K562 (cell line): Measurements from ENCODE around the gene ANTKMT. TPM values are rescaled to one million over a fixed set of nuclear protein-coding genes. Genes with fewer than 3 reads are reported as not detected.

Experiments used
- CHD4 ChIP-seq: fragments of 200-600 bp; sonication (generic); IDR thresholded peaks from 3 replicates; pipeline ENCODE4 v1.6.1; 2012; ENCODE audit warnings: low read depth, mild to moderate bottlenecking, mixed read lengths, low read length, inconsistent platforms; ENCODE audit not compliant: insufficient read depth, insufficient replicate concordance, poor library complexity, severe bottlenecking
- HDAC8 ChIP-seq: fragments of 450-650 bp; IDR thresholded peaks from 2 replicates; pipeline ENCODE4 v1.6.1; 2016; ENCODE audit warnings: mild to moderate bottlenecking, missing genetic modification characterization, moderate library complexity, missing compliant biosample characterization
- polyA plus RNA-seq, 8 experiments: library from polyadenylated mRNA; depleted of rRNA in 4 of 8; stranded (reverse) in 5 of 8; unstranded in 3 of 8; fragments of >200 nt; fragmentation: Nextera tagmentation in 2 of 8; fragmentation: Illumina TruSeq in 1 of 8; extraction: Ambion mirVana in 2 of 8; extraction: Trizol in 1 of 8; gene quantifications; 2 replicates each; pipeline versions ENCODE4 v1.2.1 to v1.2.3, GENCODE V29; 2011 to 2014; ENCODE audit warnings: inconsistent platforms in 1 of 8, missing spikeins in 1 of 8
- total RNA-seq, 7 experiments: library from RNA; depleted of rRNA in 6 of 7; stranded (reverse); fragments of >200 nt in 6 of 7; fragmentation: Illumina TruSeq in 2 of 7; extraction: Trizol in 2 of 7; gene quantifications; 2 replicates each; pipeline versions ENCODE4 v1.2.1 to v1.2.3, GENCODE V29; 2011 to 2021; ENCODE audit warnings: low replicate concordance in 1 of 7
- TF ChIP-seq, protein P1 (sequence below): sonication (generic); formaldehyde crosslinking; IDR thresholded peaks from 2 replicates; pipeline ENCODE4 v1.8.0; 2022; ENCODE audit warnings: mild to moderate bottlenecking, missing genetic modification reagents
- TF ChIP-seq, protein P2 (sequence below): sonication (generic); formaldehyde crosslinking; IDR thresholded peaks from 2 replicates; pipeline ENCODE4 v1.8.0; 2022; ENCODE audit warnings: mild to moderate bottlenecking, missing genetic modification reagents

The ANTKMT gene
- total and polyA plus RNA-seq, 9 of the 15 experiments (the other 6 are each of a cell fraction or from before 2014, with no cell fraction given): 0.58 to 217 (median 19.1) TPM

DNA sequence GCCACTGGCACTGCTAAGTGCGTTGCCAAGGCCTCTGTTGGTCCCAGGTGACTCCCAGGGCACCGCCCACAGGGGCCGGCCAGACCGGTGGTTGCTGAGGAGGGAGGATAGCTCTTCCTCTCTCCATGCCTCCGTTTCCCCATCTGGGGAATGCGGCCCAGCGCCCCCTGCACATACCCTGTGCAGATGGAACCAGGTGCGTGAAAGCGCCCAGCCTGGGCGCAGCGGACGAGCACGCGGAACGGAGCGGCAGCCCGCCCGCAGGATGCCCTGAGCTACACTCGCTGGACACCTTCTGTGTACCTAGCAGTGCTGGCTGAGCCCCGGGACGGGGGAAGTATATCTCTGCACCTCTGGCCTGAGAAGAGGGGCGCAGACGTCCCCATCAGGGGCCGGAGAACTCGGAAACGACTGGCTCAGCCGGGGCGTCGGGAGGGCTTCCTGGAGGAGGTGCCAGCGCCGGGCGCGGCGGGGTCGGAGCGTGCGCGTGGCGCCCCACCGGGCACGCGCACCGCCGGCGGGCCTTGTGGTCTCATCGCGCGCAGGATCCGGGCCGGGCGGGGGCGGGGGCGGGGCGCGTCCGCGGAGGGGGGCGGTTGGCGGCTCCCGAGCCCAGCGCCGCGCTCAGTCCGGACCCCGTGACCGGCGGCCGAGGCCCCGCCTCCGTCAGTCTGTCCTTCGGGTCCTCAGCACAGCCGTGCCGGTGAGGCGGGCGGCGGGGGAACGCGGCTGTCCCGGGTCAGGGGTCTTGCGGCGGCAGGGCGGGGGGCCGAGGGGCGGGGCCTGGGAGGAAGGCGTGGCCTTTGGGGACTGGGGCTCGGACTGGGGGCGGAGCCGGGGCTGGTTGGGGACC is 5.7 kb downstream of the ANTKMT start, which contains the start of the genes CCDC78 and HAGHL (continued):
- TF ChIP-seq, protein P1, sequence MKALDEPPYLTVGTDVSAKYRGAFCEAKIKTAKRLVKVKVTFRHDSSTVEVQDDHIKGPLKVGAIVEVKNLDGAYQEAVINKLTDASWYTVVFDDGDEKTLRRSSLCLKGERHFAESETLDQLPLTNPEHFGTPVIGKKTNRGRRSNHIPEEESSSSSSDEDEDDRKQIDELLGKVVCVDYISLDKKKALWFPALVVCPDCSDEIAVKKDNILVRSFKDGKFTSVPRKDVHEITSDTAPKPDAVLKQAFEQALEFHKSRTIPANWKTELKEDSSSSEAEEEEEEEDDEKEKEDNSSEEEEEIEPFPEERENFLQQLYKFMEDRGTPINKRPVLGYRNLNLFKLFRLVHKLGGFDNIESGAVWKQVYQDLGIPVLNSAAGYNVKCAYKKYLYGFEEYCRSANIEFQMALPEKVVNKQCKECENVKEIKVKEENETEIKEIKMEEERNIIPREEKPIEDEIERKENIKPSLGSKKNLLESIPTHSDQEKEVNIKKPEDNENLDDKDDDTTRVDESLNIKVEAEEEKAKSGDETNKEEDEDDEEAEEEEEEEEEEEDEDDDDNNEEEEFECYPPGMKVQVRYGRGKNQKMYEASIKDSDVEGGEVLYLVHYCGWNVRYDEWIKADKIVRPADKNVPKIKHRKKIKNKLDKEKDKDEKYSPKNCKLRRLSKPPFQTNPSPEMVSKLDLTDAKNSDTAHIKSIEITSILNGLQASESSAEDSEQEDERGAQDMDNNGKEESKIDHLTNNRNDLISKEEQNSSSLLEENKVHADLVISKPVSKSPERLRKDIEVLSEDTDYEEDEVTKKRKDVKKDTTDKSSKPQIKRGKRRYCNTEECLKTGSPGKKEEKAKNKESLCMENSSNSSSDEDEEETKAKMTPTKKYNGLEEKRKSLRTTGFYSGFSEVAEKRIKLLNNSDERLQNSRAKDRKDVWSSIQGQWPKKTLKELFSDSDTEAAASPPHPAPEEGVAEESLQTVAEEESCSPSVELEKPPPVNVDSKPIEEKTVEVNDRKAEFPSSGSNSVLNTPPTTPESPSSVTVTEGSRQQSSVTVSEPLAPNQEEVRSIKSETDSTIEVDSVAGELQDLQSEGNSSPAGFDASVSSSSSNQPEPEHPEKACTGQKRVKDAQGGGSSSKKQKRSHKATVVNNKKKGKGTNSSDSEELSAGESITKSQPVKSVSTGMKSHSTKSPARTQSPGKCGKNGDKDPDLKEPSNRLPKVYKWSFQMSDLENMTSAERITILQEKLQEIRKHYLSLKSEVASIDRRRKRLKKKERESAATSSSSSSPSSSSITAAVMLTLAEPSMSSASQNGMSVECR: no peak
- TF ChIP-seq, protein P2, sequence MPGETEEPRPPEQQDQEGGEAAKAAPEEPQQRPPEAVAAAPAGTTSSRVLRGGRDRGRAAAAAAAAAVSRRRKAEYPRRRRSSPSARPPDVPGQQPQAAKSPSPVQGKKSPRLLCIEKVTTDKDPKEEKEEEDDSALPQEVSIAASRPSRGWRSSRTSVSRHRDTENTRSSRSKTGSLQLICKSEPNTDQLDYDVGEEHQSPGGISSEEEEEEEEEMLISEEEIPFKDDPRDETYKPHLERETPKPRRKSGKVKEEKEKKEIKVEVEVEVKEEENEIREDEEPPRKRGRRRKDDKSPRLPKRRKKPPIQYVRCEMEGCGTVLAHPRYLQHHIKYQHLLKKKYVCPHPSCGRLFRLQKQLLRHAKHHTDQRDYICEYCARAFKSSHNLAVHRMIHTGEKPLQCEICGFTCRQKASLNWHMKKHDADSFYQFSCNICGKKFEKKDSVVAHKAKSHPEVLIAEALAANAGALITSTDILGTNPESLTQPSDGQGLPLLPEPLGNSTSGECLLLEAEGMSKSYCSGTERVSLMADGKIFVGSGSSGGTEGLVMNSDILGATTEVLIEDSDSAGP: no peak
- TF ChIP-seq CHD4 (peak; percentile 44), HDAC8 (tag) (no peak)
